Skeletal muscle tissue (tissue), 4 donors: Measurements from ENCODE around the gene SRSF3. TPM values are rescaled to one million over a fixed set of nuclear protein-coding genes. Genes with fewer than 3 reads are reported as not detected.

Source experiments
- H3K27ac ChIP-seq: one replicate; pipeline ENCODE4 v1.7.0; 2013; ENCODE audit warnings: mild to moderate bottlenecking, low read depth, low read length, inconsistent platforms
- H3K27me3 ChIP-seq, 3 donors: one replicate each; pipeline ENCODE4 v1.7.0; 2013; ENCODE audit warnings: low read length in 3 of 3; ENCODE audit not compliant: control insufficient read depth in 3 of 3, insufficient read depth in 3 of 3
- H3K36me3 ChIP-seq, 3 donors: one replicate each; pipeline ENCODE4 v1.7.0; 2013; ENCODE audit warnings: low read length in 3 of 3; ENCODE audit not compliant: control insufficient read depth in 3 of 3, insufficient read depth in 3 of 3
- H3K4me1 ChIP-seq, 3 donors: one replicate each; pipeline ENCODE4 v1.7.0; 2013; ENCODE audit warnings: low read length in 3 of 3, mild to moderate bottlenecking in 3 of 3; ENCODE audit not compliant: control insufficient read depth in 3 of 3, insufficient read depth in 3 of 3
- H3K4me3 ChIP-seq, 3 donors: one replicate each; pipeline ENCODE4 v1.7.0; 2013; ENCODE audit warnings: low read length in 3 of 3
- H3K9ac ChIP-seq, 3 donors: one replicate each; pipeline ENCODE4 v1.7.0; 2013; ENCODE audit warnings: low read length in 3 of 3, mild to moderate bottlenecking in 3 of 3, moderate library complexity in 2 of 3, low read depth in 1 of 3
- H3K9me3 ChIP-seq, 3 donors: one replicate each; pipeline ENCODE4 v1.7.0; 2013; ENCODE audit warnings: low read length in 3 of 3; ENCODE audit not compliant: control insufficient read depth in 3 of 3
- total RNA-seq: library from RNA; depleted of rRNA; stranded (reverse); fragments of >200 nt; gene quantifications from one replicate; pipeline ENCODE4 v1.2.3, GENCODE V29; 2014
- donor health status: Osteomylitis.

Gene SRSF3
- total RNA-seq, 1 donor from 2014 or later = 144 TPM

DNA sequence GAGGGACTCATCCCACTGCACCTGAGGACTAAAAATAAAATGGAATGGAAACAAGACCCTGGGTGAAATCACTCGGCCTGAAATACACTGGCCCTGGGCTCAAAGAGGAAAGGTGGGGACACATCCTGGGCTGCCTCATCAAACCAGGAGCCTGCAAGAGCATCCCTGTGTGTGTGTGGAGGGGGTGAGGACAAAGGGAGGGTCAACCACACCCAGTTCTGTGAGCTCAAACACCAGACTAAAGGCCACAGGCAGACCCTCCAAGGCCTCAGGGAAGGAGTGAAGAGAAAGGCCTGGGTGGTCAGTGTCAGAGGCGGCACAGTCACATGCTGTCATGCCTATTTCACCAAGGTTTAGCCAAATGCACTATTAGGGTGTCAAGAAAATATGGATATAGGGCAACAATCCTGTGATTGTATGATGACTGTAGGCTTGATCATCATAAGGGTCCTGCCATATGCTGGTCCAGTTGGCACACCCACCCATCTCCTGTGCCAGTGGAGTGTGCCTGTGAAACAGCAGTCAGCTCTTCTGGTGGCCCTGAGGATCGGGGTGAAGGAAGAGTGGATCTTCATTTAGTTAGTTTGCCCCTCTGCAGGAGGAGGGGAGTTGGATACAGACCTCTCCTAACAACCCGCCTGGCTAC, 28.9 kb downstream of the SRSF3 start:
- Histone ChIP-seq H3K9ac (peak overlapping the region in 1 of 3 donors; percentile 33), H3K4me3 (no peak overlapping the region), H3K36me3 (peaks cover 0 to 3% (median 0%) of the 10 kb centered on the region in 3 donors), H3K27ac (peak overlapping the region; percentile 21), H3K4me1 (peaks cover 21 to 36% (median 31%) of the 10 kb centered on the region in 3 donors), H3K9me3 (no peaks in the 10 kb centered on the region), H3K27me3 (no peaks in the 10 kb centered on the region)

DNA sequence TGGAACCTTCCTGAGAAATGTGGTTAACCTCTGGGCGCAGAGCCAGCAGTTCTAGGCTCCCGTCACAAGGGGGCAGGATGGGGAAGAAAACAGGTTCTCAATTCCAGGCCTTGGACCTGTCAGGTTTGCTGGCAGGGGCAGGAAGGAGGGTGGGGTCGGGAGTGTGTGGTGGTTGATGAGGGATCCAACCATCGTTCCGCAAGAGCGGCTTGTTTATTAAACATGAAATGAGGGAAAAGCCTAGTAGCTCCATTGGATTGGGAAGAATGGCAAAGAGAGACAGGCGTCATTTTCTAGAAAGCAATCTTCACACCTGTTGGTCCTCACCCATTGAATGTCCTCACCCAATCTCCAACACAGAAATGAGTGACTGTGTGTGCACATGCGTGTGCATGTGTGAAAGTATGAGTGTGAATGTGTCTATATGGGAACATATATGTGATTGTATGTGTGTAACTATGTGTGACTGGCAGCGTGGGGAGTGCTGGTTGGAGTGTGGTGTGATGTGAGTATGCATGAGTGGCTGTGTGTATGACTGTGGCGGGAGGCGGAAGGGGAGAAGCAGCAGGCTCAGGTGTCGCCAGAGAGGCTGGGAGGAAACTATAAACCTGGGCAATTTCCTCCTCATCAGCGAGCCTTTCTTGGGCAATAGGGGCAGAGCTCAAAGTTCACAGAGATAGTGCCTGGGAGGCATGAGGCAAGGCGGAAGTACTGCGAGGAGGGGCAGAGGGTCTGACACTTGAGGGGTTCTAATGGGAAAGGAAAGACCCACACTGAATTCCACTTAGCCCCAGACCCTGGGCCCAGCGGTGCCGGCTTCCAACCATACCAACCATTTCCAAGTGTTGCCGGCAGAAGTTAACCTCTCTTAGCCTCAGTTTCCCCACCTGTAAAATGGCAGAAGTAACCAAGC, 29.6 kb downstream of the SRSF3 start:
- Histone ChIP-seq H3K9ac (peak overlapping the region in 1 of 3 donors; percentile 33), H3K27me3 (no peaks in the 10 kb centered on the region), H3K4me3 (no peak overlapping the region), H3K36me3 (no peaks in the 10 kb centered on the region), H3K9me3 (no peaks in the 10 kb centered on the region), H3K4me1 (peaks cover 21 to 36% (median 31%) of the 10 kb centered on the region in 3 donors), H3K27ac (no peak overlapping the region)

DNA sequence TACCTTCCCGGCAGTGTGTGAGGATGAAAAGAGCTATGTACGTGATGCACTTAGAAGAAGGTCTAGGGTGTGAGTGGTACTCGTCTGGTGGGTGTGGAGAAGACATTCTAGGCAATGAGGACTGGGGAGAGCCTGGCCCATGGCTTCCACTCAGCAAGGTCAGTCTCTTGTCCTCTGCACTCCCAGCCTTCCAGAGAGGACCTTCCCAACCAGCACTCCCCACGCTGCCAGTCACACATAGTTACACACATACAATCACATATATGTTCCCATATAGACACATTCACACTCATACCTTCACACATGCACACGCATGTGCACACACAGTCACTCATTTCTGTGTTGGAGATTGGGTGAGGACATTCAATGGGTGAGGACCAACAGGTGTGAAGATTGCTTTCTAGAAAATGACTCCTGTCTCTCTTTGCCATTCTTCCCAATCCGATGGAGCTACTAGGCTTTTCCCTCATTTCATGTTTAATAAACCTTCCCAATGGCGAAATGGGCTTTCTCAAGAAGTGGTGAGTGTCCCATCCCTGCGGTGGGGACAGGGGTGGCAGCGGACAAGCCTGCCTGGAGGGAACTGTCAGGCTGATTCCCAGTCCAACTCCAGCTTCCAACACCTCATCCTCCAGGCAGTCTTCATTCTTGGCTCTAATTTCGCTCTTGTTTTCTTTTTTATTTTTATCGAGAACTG, 30.4 kb downstream of the SRSF3 start:
- Histone ChIP-seq H3K4me1 (peaks cover 21 to 39% (median 31%) of the 10 kb centered on the region in 3 donors), H3K27me3 (no peaks in the 10 kb centered on the region), H3K27ac (no peak overlapping the region), H3K9ac (no peak overlapping the region), H3K36me3 (no peaks in the 10 kb centered on the region), H3K9me3 (no peaks in the 10 kb centered on the region), H3K4me3 (peak overlapping the region in 1 of 3 donors; percentile 6)

DNA sequence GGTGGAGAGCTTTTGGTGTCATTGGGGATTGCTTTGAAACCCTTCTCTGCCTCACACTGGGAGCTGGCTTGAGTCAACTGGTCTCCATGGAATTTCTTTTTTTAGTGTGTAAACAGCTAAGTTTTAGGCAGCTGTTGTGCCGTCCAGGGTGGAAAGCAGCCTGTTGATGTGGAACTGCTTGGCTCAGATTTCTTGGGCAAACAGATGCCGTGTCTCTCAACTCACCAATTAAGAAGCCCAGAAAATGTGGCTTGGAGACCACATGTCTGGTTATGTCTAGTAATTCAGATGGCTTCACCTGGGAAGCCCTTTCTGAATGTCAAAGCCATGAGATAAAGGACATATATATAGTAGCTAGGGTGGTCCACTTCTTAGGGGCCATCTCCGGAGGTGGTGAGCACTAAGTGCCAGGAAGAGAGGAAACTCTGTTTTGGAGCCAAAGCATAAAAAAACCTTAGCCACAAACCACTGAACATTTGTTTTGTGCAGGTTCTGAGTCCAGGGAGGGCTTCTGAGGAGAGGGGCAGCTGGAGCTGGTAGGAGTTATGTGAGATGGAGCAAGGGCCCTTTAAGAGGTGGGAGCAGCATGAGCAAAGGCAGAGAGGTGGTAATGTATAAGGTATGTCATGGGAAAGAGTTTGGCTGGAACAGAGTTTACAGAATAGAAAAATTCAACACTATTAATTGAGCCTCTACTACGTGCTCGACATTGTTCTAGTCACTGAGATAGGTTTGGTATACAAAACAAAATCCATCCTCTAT, 31.2 kb downstream of the SRSF3 start:
- Histone ChIP-seq H3K27ac (no peak overlapping the region), H3K9ac (peak overlapping the region in 1 of 3 donors; percentile 16), H3K4me1 (peaks cover 25 to 39% (median 31%) of the 10 kb centered on the region in 3 donors), H3K36me3 (no peaks in the 10 kb centered on the region), H3K27me3 (no peaks in the 10 kb centered on the region), H3K4me3 (peak overlapping the region in 1 of 3 donors; percentile 6), H3K9me3 (no peaks in the 10 kb centered on the region)

DNA sequence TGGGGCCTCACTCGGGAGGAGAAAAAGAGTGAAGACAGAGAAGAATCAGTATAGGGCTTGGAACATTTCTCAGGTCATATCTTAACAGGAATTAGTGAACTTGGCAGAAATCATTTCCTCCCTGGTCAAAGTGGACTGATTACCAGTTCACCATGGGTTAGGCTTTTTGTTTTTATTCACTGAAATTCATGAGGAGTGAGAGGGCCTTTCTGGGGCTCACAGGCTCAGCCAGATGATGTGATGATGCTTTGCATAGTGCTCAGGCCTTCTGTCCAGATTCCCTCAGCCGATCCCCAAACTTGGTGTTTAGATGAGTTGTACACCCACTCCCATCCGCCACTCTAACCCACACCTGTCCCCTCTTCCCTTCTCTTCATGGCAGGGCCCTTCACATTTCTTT, 32.5 kb downstream of the SRSF3 start:
- Histone ChIP-seq H3K4me1 (peaks cover 25 to 39% (median 31%) of the 10 kb centered on the region in 3 donors), H3K4me3 (no peak overlapping the region), H3K9me3 (no peaks in the 10 kb centered on the region), H3K27me3 (no peaks in the 10 kb centered on the region), H3K36me3 (no peaks in the 10 kb centered on the region), H3K27ac (no peak overlapping the region), H3K9ac (no peak overlapping the region)

DNA sequence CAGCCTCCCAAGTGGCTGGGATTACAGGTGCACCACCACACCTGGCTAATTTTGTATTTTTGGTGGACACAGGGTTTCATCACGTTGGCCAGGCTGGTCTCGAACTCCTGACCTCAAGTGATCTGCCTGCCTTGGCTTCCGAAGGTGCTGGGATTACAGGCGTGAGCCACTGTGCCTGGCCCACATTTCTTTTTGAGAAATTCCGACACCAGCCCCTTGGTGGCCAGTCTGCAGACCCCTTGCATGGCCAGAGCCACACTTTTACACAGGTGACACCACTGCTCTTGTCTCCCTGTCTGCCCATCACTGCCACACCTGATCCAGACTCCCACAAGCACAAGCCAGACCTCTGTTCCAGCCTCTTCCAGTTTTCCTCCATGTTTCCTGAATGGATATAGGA, 33.0 kb downstream of the SRSF3 start:
- Histone ChIP-seq H3K9me3 (no peaks in the 10 kb centered on the region), H3K4me3 (no peak overlapping the region), H3K36me3 (no peaks in the 10 kb centered on the region), H3K4me1 (peaks cover 25 to 39% (median 31%) of the 10 kb centered on the region in 3 donors), H3K27me3 (no peaks in the 10 kb centered on the region), H3K9ac (no peak overlapping the region), H3K27ac (peak overlapping the region; percentile 42)

DNA sequence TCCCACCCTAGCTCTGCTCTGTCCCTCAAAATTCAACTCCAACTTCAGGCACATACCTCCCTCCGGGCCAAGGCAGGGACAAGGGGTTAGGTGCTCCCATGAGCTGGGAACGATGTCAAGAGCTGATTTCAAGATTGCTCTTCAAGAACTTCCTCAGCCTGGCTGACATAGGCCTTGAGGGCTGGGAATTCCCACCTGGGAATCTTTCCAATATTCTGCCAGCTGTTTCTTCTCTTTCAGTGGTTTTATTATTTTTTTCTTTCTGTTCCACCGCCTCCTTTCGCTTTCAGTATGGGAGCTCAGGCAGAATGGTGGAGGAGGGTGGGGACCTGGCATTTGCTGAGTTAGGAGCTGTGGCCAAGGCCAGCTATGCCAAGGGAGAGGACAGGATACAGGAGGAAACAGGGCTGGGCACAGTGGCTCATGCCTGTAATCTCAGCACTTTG, 33.7 kb downstream of the SRSF3 start:
- Histone ChIP-seq H3K9me3 (no peaks in the 10 kb centered on the region), H3K27ac (peak overlapping the region; percentile 42), H3K4me3 (no peak overlapping the region), H3K9ac (peak overlapping the region in 2 of 3 donors; percentile 17 to 45), H3K36me3 (no peaks in the 10 kb centered on the region), H3K4me1 (peaks cover 25 to 34% (median 31%) of the 10 kb centered on the region in 3 donors), H3K27me3 (no peaks in the 10 kb centered on the region)

DNA sequence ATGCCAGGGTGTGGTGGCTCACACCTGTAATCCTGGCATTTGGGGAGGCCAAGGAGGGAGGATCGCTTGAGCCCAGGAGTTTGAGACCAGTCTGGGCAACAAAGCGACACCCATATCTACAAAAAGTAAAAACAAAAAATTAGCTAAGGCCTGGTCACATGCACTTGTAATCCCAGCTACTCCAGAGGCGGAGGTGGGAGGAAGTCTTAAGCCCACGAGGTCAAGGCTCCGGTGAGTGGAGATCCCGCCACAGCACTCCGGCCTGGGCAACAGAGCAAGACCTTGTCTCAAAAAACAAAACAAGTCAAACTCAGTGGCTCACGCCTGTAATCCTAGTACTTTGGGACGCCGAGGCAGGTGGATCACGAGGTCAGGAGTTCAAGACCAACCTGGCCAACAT, 35.6 kb downstream of the SRSF3 start:
- Histone ChIP-seq H3K36me3 (no peaks in the 10 kb centered on the region), H3K4me1 (peaks cover 18 to 19% (median 19%) of the 10 kb centered on the region in 3 donors), H3K27ac (peak overlapping the region; percentile 52), H3K9ac (no peak overlapping the region), H3K9me3 (no peaks in the 10 kb centered on the region), H3K27me3 (no peaks in the 10 kb centered on the region), H3K4me3 (no peak overlapping the region)

DNA sequence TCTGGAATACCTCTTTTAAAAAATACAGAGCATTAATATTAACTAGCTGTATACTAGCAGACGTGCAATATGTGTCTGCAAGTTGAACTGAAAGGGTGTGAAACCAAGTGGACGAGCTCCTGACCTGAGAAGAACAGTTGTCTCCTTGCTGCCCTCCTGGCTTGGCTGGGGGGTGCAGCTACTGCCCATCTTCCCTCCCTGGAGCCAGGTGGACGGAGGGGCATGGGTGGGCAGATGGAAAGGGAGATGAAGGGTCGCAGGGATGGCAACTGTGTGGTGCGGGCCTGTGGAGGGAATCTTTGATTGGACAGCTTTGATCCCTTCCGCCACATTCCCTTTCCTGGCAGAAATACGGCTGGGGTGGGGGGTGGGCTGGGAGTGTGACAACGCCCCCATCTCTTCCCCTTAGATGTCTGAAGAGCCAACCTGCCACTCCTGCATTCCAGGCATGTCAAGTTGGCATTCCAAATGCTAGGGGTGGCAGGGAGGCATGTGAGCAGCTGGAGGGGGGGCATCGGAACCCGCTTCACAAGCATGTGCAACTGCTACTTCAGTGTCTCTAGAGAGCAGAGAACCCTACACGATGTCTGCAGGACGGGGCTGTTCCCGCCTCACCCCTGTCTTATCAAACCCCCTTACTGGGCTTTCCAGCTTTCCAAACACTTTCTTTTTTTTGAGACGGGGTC, 37.3 kb downstream of the SRSF3 start:
- Histone ChIP-seq H3K9me3 (no peaks in the 10 kb centered on the region), H3K36me3 (no peaks in the 10 kb centered on the region), H3K9ac (no peak overlapping the region), H3K27me3 (no peaks in the 10 kb centered on the region), H3K4me1 (peaks cover 12 to 13% (median 13%) of the 10 kb centered on the region in 3 donors), H3K4me3 (no peak overlapping the region), H3K27ac (no peak overlapping the region)
